T follicular helper cell (primary cell): ENCODE measurements around the gene CDKN2A.

Source experiments
- DNase-seq: peaks from one replicate; pipeline ENCODE4 v3.0.0-alpha.2; 2020; ENCODE audit warnings: low read depth

Gene CDKN2A

DNA sequence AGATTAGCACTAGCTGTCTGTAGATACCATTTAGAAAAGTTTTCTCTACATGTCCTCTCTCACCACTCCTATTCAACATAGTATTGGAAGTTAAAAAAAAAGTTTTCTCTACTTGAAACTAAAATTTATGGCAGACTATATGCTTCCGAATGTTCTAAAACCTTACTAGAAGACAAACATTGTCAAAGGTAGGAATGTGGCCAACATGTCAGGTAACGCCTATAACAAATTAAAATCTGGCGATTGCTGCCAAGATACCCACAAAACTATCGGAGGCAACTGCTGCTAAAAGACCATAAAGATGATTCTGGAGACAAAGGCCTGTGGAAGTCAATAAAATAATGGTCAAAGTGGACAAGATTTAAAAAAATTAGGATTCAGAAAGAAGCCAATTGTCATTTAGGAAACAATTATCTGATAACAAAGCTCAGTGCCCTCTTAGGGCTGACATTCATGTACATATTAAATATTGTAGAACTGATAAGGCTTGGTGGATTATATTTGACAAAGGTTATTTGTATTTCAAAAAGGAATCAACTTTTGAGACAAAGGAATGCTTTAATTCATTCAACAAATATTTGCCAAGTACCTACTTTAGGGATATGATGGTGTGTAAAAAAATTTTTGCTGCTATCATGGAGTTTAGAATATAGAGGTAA, 52.7 kb downstream of the CDKN2A start:
- no peak for DNase-seq

DNA sequence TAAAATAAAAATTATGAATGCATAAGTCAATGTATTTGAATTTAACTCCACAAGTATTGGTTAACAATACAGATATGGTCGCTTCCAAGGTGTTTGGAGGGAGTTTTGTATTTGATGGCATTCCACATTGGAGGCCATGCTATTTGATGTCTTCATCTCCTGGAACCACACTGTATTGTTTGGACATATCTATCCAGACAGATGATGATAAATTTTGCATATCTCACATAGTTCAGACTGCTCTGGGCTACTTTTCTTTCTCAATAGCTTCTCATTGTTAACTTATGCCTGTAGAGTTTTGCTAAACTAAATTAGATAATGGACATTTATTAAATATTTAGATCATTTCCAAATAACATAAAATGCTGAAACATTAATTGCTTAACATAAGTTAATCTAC, 58.0 kb downstream of the CDKN2A start:
- DNase-seq, result no peak

DNA sequence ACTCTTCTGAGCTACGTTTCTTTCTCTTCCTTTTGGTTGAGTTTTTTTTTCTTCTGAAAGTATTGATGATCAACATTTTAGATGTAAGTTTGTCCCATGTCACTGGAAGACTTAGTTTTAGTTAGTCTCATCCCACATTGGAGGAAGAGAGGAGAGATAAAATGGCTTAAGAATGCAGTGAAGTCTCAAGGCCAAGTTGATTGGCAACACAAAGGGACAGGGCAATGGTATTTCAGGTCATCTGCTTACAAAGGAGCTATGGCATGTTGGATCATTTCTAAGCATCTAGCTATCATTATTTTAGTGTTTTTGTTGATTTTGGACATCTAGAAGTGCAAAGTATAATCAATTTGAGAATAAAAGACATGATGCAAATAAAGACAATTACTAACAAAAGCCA, 58.6 kb downstream of the CDKN2A start:
- no peak for DNase-seq

DNA sequence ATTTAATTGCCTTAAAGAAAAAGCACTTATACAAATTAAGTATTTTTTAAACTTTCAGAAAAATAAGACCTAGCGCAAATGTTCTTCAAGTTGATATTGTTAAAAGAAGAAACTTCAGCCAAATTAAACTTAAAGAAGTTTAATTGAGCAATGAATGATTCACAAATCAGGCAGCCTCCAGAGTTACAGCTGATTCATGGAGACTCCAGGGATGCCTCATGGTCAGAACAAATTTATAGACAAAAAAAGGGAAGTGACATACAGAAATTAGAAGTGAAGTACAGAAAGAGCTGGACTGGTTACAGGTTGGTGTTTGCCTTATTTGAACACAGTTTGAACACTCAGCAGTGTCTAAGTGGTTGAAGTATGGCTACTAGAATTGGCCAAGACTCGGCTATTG, 60.3 kb downstream of the CDKN2A start:
- DNase-seq, result no peak

DNA sequence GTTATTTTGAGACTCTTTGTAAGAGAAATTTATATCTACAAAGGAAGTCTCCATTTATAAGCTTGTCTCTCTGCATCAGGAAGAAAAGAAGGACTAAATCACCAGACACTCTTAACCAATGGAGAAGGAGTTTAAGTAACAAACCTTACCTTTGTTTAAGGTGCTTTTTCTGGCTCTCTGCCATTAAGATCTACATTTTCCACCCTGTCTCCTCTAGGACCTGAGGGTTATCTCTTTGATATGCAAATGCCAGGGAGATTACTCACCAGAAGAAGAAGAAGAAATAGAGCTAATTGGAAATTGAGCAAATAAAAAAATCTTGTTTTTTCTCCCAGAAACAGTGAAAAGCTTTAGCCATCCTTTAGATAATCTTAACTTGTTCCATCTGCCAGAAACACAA, 60.9 kb downstream of the CDKN2A start:
- DNase-seq, result no peak

DNA sequence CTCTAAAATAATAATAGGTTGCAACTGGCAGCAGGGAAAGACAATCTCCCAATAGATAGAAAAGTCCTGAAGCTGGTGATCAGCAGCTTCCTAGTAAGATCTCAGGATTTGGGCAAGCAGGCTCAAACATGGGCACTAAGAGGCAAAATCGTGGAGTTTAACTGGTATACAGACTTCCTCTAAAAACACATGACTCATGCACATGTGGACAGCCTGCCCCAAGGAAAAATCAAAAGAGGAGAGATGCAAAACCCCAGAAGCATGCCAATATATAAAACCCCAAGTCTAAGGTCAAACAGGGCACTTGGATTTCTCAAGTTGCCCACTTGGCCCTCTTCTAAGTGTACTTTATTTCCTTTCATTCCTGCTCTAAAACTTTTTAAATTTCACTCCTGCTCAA, 62.8 kb downstream of the CDKN2A start:
- DNase-seq, result no peak

DNA sequence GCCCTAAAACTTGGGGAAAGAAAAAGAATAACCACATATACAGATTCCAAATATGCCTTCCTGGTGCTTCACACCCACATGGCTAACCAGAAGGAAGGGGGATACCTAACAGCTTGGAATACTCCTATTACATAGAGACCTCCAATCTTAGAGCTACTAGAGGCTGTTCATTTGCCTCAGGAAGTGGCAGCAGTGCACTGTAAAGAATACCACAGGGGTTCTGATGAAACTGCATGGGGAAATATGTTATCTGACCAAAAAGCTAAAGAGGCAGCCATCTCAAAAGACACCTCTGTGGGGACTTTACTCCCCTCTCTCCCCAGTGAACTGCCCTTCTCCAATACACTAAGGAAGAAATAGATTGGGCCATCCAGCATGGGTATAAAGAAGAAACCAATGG, 66.4 kb downstream of the CDKN2A start:
- DNase-seq, result no peak

DNA sequence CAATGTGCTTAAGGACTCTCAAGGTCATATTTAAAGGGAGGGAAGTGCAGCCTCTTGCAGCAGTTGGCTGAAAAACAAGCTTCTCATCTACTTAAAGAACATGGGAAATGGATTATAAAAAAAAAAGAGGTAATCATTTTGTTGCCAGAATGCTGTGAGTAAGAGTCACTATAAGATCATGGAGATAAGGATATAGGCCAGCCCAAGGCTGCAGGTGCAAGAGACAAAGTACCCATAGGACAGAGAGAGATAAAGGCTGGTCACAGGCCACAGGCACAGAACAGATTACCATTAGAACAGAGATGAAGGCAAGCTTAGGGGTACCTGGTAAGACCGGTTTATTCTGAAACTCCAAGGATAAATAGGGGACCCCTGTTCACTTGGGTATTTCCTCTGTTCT, 70.5 kb downstream of the CDKN2A start:
- no peak for DNase-seq

DNA sequence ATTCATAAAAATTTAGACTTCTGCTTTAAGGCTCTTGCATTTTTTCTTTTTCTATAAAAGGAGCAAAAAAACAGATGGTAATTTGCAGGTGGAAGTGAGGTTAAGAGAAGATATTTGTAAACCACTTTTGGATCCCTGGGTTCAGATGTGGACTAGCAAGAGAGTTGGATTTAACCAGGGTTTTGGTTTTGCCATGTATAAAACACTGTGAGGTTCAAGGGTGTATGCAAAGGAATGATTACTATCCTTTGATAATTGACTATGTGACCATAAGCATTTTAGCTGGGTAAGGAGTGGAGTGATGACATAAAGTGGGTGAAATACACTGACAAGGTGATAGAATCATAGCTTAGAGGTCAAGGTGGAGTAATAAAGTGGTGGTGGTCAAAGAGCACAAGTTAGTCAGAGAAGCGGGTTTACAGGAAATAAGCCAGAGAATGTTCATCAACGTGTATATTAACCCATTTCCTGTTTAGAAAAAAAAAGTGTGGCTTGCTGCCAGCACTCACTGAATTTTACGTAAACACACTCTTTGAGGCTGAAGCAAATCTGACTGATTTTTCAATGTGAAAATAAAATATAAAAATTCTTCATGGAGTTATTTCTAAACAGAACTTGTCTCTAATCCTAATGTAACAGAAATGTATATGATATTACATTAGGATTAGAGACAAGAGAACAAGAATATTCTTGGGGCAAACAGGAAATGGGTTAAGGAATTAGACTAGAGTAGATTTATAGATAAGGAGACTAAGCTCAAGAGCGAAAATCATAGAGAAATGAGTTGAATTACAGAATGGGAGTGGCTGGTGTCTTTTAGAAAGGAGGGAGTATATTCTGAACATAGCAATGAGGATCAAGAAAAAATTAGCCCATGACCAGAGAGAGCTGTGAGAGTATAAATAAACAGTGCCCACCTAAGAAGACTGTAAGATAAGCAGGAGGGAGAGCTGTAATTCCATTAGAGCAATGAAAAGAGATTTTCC, 74.5 kb downstream of the CDKN2A start:
- peak; percentile 14 for DNase-seq
